C4-2B (cell line): ENCODE data around the gene PCDH11Y.
"Not testable (repeated sequence)": the region's sequence is repeated elsewhere in the genome, so short reads cannot be mapped to it uniquely, and the experiment has no call there.

ENCODE experiments used
- CTCF ChIP-seq: fragments of 450-650 bp; conservative IDR thresholded peaks from 2 replicates; pipeline ENCODE4 v1.5.1; 2017; ENCODE audit warnings: mild to moderate bottlenecking
- ZFX ChIP-seq: fragments of 450-650 bp; IDR thresholded peaks from 2 replicates; pipeline ENCODE4 v1.6.1; 2017

DNA sequence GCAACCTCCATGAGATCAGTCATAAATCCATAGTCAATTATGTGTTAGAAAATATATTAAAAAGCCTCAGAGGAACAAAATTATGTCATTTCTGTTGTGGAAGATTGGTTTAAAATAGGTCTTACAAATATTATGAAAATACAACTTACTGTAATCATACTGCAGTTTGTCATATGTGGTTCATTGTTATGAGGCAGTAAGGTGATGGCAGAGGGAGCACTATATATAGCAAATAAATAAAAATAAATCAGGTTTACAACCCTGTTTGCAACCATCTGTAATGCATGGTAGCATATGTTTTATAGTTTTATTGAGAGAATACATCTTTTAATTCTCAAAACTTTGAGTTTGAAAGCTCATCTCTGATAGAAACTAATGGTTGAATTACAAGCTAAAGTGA, 543.6 kb downstream of the PCDH11Y start:
- TF ChIP-seq CTCF, ZFX: not testable (repeated sequence)
